NB4 (cell line): Measurements from ENCODE around the gene OPA3.

Experiments used
- CTCF ChIP-seq: IDR thresholded peaks from one replicate; pipeline ENCODE4 v1.5.1; 2012; ENCODE audit warnings: low read depth, low read length
- POLR2A ChIP-seq: IDR thresholded peaks from 2 replicates; pipeline ENCODE4 v1.6.1; 2011; ENCODE audit warnings: mild to moderate bottlenecking; ENCODE audit not compliant: insufficient read length; ENCODE audit errors: extremely low read depth

- TF ChIP-seq CTCF, result no peak
- TF ChIP-seq POLR2A, result no peak
Measured at GRCh38 chr19:45539459-45539858, 45.1 kb downstream of the OPA3 start.
